Panc1 (cell line): ENCODE measurements around the gene ADGRG3. TPM values are rescaled to one million over a fixed set of nuclear protein-coding genes. Genes with fewer than 3 reads are reported as not detected.

Source experiments
- ATAC-seq: fragments of 200-7000 bp; cut with Tn5 transposase; 2 replicates; pipeline ENCODE4 v1.9.1; 2020; ENCODE audit warnings: mild to moderate bottlenecking, moderate library complexity
- BruUV-seq: library from RNA; stranded (reverse); fragments of 400-500 nt; replicated peaks from 2 replicates; lab custom pipeline; 2021; lab: Mats Ljungman, UMichigan
- CTCF ChIA-PET: fragments of 300-600 bp; sonication (Branson Sonifier 250); formaldehyde crosslinking; loops from one replicate; lab custom pipeline; 2022; ENCODE audit warnings: antibody characterized with exemption; lab: Charles Lee
- POLR2A ChIA-PET: fragments of 300-600 bp; sonication (Branson Sonifier 250); formaldehyde crosslinking; loops from one replicate; lab custom pipeline; 2022; ENCODE audit warnings: antibody characterized with exemption; lab: Charles Lee
- DNase-seq: peaks from one replicate; pipeline ENCODE4 v3.0.0-alpha.2; 2010; ENCODE audit warnings: low read depth, low spot score
- H3K27ac ChIP-seq: 2 replicates; pipeline ENCODE4 v1.5.1; 2011; ENCODE audit warnings: mild to moderate bottlenecking, low read length, inconsistent platforms
- H3K27me3 ChIP-seq: fragments of 200-500 bp; sonication (Bioruptor generic); 2 replicates; pipeline ENCODE4 v1.6.0; 2014; ENCODE audit warnings: low read length, inconsistent platforms; ENCODE audit not compliant: control insufficient read depth, insufficient read depth
- H3K36me3 ChIP-seq: fragments of 200-500 bp; sonication (Bioruptor generic); 2 replicates; pipeline ENCODE4 v1.5.1; 2014; ENCODE audit warnings: inconsistent platforms, mild to moderate bottlenecking, low read length, moderate library complexity; ENCODE audit not compliant: control insufficient read depth, insufficient read depth
- H3K4me1 ChIP-seq: 2 replicates; pipeline ENCODE4 v1.5.1; 2011; ENCODE audit warnings: inconsistent platforms, mild to moderate bottlenecking, low read length, moderate library complexity; ENCODE audit not compliant: control insufficient read depth, insufficient read depth
- H3K4me3 ChIP-seq, 2 experiments: 2 replicates each; pipeline ENCODE4 v1.5.1; 2011 to 2012; ENCODE audit warnings: low read depth in 2 of 2, low read length in 2 of 2, mild to moderate bottlenecking in 2 of 2, inconsistent platforms in 1 of 2, moderate library complexity in 1 of 2
- H3K9me3 ChIP-seq: fragments of 200-500 bp; sonication (Bioruptor generic); 2 replicates; pipeline ENCODE4 v1.5.1; 2014; ENCODE audit warnings: low read depth, mild to moderate bottlenecking, inconsistent platforms, low read length, moderate library complexity; ENCODE audit not compliant: control insufficient read depth, insufficient read depth
- CTCF ChIP-seq: fragments of 450-650 bp; IDR thresholded peaks from 2 replicates; pipeline ENCODE4 v1.5.1; 2017; ENCODE audit warnings: mild to moderate bottlenecking
- POLR2AphosphoS5 ChIP-seq: IDR thresholded peaks from 2 replicates; pipeline ENCODE4 v1.6.1; 2012; ENCODE audit warnings: mild to moderate bottlenecking, low read depth, low read length, moderate library complexity
- SIN3A ChIP-seq: IDR thresholded peaks from 2 replicates; pipeline ENCODE4 v1.6.1; 2012; ENCODE audit warnings: low read depth, mild to moderate bottlenecking, low read length, moderate library complexity, borderline replicate concordance; ENCODE audit not compliant: insufficient read depth
- TCF7L2 ChIP-seq: IDR thresholded peaks from 2 replicates; pipeline ENCODE4 v1.6.1; 2011; ENCODE audit warnings: mild to moderate bottlenecking, low read depth, low read length, inconsistent platforms
- in situ Hi-C: cut with HindIII; loops from 2 replicates; pipeline ENCODE4 v1.10.0; 2016; ENCODE audit warnings: low sequenced_read_pairs, low pct_unique_long_range_greater_than_20kb
- intact Hi-C: fragments of 100-400 bp; cut with micrococcal nuclease; formaldehyde crosslinking; loops from one replicate; pipeline ENCODE4 v1.10.0; 2022; ENCODE audit not compliant: unreplicated experiment
- total RNA-seq: library from RNA; stranded (reverse); gene quantifications from one replicate; pipeline ENCODE4 v1.2.1, GENCODE V29; 2021; ENCODE audit not compliant: unreplicated experiment
- TF ChIP-seq, protein P1 (sequence below), 2 experiments: IDR thresholded peaks; 2 replicates each; pipeline ENCODE4 v1.6.1; 2011 to 2012; ENCODE audit warnings: low read depth in 2 of 2, control low read depth in 1 of 2, low read length in 1 of 2, mild to moderate bottlenecking in 1 of 2, moderate library complexity in 1 of 2; ENCODE audit not compliant: insufficient read depth in 1 of 2

The ADGRG3 gene
- total RNA-seq, 1 experiment from 2014 or later, result not detected

DNA sequence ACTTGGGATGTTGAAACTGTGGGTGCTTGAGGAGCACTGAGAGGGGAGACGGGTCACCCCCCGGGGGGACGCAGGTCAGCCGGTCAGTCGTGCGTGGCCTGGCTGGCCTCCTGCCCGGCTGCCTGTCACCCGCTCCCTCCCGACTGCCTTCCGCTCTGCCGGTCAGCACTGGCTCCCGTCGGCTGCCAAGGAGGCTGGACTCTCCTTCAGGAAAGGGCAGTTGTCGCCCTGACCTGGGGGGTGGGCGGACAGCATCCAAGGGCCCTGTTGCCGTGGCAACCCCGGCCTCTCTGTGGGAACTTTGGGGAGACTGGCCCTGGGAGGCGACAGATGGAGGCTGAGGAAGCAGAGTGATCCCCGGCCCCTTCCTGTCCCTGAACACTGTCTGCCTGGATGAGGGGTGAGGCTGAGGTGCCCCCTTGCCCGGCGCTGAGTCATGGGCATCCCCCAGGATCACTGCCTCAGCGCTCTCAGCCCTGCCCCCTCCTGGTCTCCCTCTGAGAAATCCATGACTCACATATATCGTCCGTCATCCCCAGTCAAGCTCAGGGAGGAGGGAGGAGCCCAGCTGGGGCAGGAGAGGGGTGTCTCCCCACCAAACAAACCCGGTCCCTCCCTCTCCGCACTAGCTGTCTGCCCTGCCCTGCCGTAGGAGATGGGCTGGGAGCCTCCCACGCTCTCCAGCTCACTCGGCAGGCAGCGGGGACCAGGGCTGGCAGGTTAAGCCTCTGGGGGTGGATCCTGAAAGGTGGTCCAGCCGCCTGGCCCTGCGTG lies 39.9 kb upstream of the ADGRG3 start, which contains the start of gene ADGRG1:
ADGRG1 (plus strand) TSS at position 623 of the 774 bp plus-strand sequence. CDS start 21,658 bp downstream, outside the sequence.
- intact Hi-C loops (no loop called here), in situ Hi-C loops (no loop called here)
- TF ChIP-seq, protein P1, sequence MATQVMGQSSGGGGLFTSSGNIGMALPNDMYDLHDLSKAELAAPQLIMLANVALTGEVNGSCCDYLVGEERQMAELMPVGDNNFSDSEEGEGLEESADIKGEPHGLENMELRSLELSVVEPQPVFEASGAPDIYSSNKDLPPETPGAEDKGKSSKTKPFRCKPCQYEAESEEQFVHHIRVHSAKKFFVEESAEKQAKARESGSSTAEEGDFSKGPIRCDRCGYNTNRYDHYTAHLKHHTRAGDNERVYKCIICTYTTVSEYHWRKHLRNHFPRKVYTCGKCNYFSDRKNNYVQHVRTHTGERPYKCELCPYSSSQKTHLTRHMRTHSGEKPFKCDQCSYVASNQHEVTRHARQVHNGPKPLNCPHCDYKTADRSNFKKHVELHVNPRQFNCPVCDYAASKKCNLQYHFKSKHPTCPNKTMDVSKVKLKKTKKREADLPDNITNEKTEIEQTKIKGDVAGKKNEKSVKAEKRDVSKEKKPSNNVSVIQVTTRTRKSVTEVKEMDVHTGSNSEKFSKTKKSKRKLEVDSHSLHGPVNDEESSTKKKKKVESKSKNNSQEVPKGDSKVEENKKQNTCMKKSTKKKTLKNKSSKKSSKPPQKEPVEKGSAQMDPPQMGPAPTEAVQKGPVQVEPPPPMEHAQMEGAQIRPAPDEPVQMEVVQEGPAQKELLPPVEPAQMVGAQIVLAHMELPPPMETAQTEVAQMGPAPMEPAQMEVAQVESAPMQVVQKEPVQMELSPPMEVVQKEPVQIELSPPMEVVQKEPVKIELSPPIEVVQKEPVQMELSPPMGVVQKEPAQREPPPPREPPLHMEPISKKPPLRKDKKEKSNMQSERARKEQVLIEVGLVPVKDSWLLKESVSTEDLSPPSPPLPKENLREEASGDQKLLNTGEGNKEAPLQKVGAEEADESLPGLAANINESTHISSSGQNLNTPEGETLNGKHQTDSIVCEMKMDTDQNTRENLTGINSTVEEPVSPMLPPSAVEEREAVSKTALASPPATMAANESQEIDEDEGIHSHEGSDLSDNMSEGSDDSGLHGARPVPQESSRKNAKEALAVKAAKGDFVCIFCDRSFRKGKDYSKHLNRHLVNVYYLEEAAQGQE (IDR thresholded peaks at IDR 0.05; ENCODE audit: insufficient read depth in 1 of 2, low read depth in 2 of 2, low read length in 1 of 2), result no peak
- TF ChIP-seq POLR2AphosphoS5 (no peak), TCF7L2 (no peak), CTCF (no peak), SIN3A (no peak)
- no peak within 1 kb of the TSS for H3K27ac ChIP-seq
- peak; percentile 41 for DNase-seq
- no peaks in the 10 kb centered on the region for H3K27me3 ChIP-seq
- ATAC-seq, result peak; percentile 75
- CTCF ChIA-PET, result no interaction called here
- H3K9me3 ChIP-seq, result no peaks in the 10 kb centered on the region
- H3K4me3 ChIP-seq, result peak within 1 kb of the TSS; percentile 17 to 52
- H3K36me3 ChIP-seq, result no peaks in the 10 kb centered on the region
- POLR2A ChIA-PET, result no interaction called here
- BruUV-seq, result no TSS peak
- H3K4me1 ChIP-seq, result peaks cover 37% of the 10 kb centered on the region

- DNase-seq, result no peak
- POLR2A ChIA-PET, result no interaction called here
- H3K27ac ChIP-seq, result no peak overlapping the region
- peak overlapping the region; percentile 17 to 52 for H3K4me3 ChIP-seq
- intact Hi-C loops (no loop called here), in situ Hi-C loops (no loop called here)
- BruUV-seq, result no TSS peak
- CTCF ChIA-PET, result no interaction called here
- peaks cover 32% of the 10 kb centered on the region for H3K4me1 ChIP-seq
- no peaks in the 10 kb centered on the region for H3K36me3 ChIP-seq
- ATAC-seq, result no peak
- no peaks in the 10 kb centered on the region for H3K27me3 ChIP-seq
- no peaks in the 10 kb centered on the region for H3K9me3 ChIP-seq
- no peak for TF ChIP-seq CTCF
- TF ChIP-seq, protein P1 (IDR thresholded peaks at IDR 0.05; ENCODE audit: insufficient read depth in 1 of 2, low read depth in 2 of 2, low read length in 1 of 2), result no peak
- TF ChIP-seq TCF7L2, result no peak
- TF ChIP-seq SIN3A, result no peak
- no peak for TF ChIP-seq POLR2AphosphoS5
These were observed 39.3 kb upstream of the ADGRG3 start for GRCh38 chr16:57628783-57629293.
